Uterus (tissue), 4 donors: ENCODE results near the gene FUCA1. TPM values are rescaled to one million over a fixed set of nuclear protein-coding genes. Genes with fewer than 3 reads are reported as not detected.

Source experiments
- DNase-seq, 2 donors: peaks; one replicate each; pipeline ENCODE4 v3.0.0-alpha.2; 2019 to 2020
- H3K27ac ChIP-seq, 2 donors: fragments of 200-600 bp; sonication (generic); 1 replicate in 1 of 2; 2 replicates in 1 of 2; pipeline ENCODE4 v1.5.1; 2016 to 2018
- H3K27me3 ChIP-seq, 2 donors: fragments of 200-600 bp; sonication (generic); one replicate each; pipeline ENCODE4 v1.5.1; 2018 to 2019; ENCODE audit warnings: control low read depth in 1 of 2
- H3K36me3 ChIP-seq, 2 donors: fragments of 200-600 bp; sonication (generic); one replicate each; pipeline ENCODE4 v1.5.1; 2019; ENCODE audit warnings: control low read depth in 1 of 2
- H3K4me1 ChIP-seq, 2 donors: fragments of 200-600 bp; sonication (generic); one replicate each; pipeline ENCODE4 v1.5.1; 2018 to 2019; ENCODE audit warnings: control low read depth in 1 of 2
- H3K4me3 ChIP-seq, 2 donors: fragments of 200-600 bp; sonication (generic); 1 replicate in 1 of 2; 2 replicates in 1 of 2; pipeline ENCODE4 v1.5.1; 2018 to 2019; ENCODE audit warnings: mild to moderate bottlenecking in 1 of 2
- H3K9me3 ChIP-seq, 2 donors: fragments of 200-600 bp; sonication (generic); one replicate each; pipeline ENCODE4 v1.5.1; 2019; ENCODE audit warnings: control low read depth in 1 of 2
- CTCF ChIP-seq, 4 experiments: fragments of 200-600 bp in 2 of 4; fragments of 450-650 bp in 2 of 4; sonication (generic) in 2 of 4; IDR thresholded peaks; one replicate each; pipeline ENCODE4 v1.5.1; 2016 to 2019; ENCODE audit warnings: antibody characterized with exemption in 4 of 4, mild to moderate bottlenecking in 2 of 4, moderate library complexity in 1 of 4
- POLR2A ChIP-seq, 2 donors: fragments of 450-650 bp; IDR thresholded peaks; one replicate each; pipeline ENCODE4 v1.6.1; 2016; ENCODE audit warnings: antibody characterized with exemption in 2 of 2, mild to moderate bottlenecking in 1 of 2, moderate library complexity in 1 of 2
- intact Hi-C: fragments of 100-400 bp; cut with DNase I; formaldehyde crosslinking; loops from one replicate; pipeline ENCODE4 v1.15.1; 2023; ENCODE audit warnings: low total_unique reads
- total RNA-seq, 4 donors: library from RNA; depleted of rRNA in 3 of 4; stranded (reverse); fragments of >200 nt in 3 of 4; gene quantifications; one replicate each; pipeline versions ENCODE4 v1.1.0 to v1.2.4, GENCODE V29; 2014 to 2023
- donor health status: DM: yes; HTN: yes; CAD: no.

The FUCA1 gene
- total RNA-seq, 4 donors from 2014 or later: 1.8 to 50.0 (median 23.0) TPM

DNA sequence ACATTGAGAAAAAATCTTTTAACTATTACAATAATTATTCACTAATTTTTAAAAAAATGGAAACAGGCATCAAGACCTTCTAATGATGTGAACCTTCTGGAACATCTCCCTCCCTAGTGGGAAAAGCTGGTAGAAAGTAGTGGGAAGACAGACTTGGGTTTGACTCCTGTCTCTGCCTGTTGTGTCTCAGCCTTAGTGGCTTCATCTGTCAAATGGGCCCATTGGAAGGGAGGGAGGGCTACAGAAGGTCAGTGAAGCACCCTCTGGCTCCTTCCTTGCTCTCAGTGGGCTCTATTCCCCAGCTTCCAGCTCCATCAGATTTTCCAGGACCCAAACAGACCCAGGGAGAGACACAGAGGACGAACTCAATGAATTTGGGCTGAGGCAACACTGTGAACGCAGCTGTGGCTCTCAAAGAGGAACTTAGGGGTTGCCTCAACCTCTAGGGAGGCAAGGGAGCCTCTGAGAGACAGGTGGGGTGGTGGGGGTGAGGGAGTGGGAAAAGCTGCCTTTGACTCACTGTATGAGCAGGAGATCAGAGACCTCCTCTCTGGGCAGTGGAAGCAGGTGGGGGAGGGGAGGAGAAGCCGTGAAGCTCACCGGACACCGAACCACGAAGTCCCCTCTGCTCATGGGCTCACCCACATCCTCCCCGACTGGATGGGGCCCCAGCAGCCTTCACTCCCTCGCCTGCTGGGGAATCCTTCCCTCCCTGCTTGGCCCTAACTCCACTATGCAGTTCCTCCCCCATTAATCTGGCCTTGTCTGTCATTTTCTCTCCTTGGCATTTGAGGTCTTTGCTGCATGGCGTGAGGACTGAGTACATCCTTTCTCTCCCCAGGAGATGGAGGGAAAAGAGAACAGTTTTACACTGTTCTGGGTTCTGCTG, 40.6 kb upstream of the FUCA1 start:
- DNase-seq: no peak
- Histone ChIP-seq H3K4me3 (no peak overlapping the region), H3K9me3 (no peaks in the 10 kb centered on the region), H3K27ac (no peak overlapping the region), H3K27me3 (peaks cover 0 to 9% of the 10 kb centered on the region in 2 donors), H3K36me3 (no peaks in the 10 kb centered on the region), H3K4me1 (no peaks in the 10 kb centered on the region)
- intact Hi-C loops: no loop called here
- TF ChIP-seq CTCF (IDR thresholded peaks at IDR 0.05) (no peak), POLR2A (IDR thresholded peaks at IDR 0.05) (no peak)

- Histone ChIP-seq H3K27me3 (peaks cover 0 to 9% of the 10 kb centered on the region in 2 donors), H3K36me3 (no peaks in the 10 kb centered on the region), H3K4me1 (peaks cover 0 to 5% of the 10 kb centered on the region in 2 donors), H3K4me3 (no peak overlapping the region), H3K27ac (no peak overlapping the region), H3K9me3 (no peaks in the 10 kb centered on the region)
- no peak for TF ChIP-seq POLR2A (IDR thresholded peaks at IDR 0.05)
- no peak for TF ChIP-seq CTCF (IDR thresholded peaks at IDR 0.05)
- DNase-seq: no peak
- intact Hi-C loops: no loop called here
Measured at GRCh38 chr1:23906731-23907130, 38.6 kb upstream of the FUCA1 start.

- intact Hi-C loops: no loop called here
- Histone ChIP-seq H3K27ac (no peak overlapping the region), H3K4me1 (peaks cover 0 to 5% of the 10 kb centered on the region in 2 donors), H3K9me3 (no peaks in the 10 kb centered on the region), H3K27me3 (peaks cover 0 to 9% of the 10 kb centered on the region in 2 donors), H3K4me3 (no peak overlapping the region), H3K36me3 (no peaks in the 10 kb centered on the region)
- no peak for DNase-seq
- TF ChIP-seq CTCF (IDR thresholded peaks at IDR 0.05) (no peak), POLR2A (IDR thresholded peaks at IDR 0.05) (no peak)
Measured at GRCh38 chr1:23905461-23906025, 37.5 kb upstream of the FUCA1 start.

DNA sequence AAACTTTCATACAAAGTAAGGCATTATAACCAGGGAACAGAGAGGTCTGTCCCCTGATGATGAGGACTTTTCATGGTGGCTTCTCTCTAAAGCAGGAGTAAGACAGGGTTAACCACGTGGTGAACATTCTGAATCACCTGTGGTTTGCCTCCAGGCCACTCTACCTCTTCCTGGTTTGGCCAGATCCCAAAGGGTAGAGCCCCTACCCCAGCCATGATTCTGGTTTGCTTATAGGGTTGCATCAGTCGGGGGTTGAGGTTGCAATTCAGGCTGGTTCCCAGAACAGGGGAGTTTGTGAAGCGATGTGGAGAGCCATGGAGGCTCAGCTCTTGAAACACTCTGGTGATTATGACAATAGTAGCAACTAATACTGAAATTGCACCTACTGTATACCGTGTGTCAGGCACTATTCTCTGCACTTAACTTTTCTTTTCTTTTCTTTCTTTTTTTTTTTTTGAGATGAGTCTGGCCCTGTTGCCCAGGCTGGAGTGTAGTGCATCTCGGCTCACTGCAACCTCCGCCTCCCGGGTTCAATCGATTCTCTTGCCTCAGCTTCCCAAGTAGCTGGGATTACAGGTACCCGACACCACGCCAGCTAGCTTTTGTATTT, 36.8 kb upstream of the FUCA1 start:
- TF ChIP-seq POLR2A (IDR thresholded peaks at IDR 0.05) (no peak), CTCF (IDR thresholded peaks at IDR 0.05) (no peak)
- H3K36me3 ChIP-seq: no peaks in the 10 kb centered on the region
- no peaks in the 10 kb centered on the region for H3K9me3 ChIP-seq
- no peak overlapping the region for H3K4me3 ChIP-seq
- H3K4me1 ChIP-seq: peaks cover 0 to 5% of the 10 kb centered on the region in 2 donors
- peaks cover 0 to 9% of the 10 kb centered on the region in 2 donors for H3K27me3 ChIP-seq
- no peak overlapping the region for H3K27ac ChIP-seq
- intact Hi-C loops: no loop called here
- DNase-seq: no peak

DNA sequence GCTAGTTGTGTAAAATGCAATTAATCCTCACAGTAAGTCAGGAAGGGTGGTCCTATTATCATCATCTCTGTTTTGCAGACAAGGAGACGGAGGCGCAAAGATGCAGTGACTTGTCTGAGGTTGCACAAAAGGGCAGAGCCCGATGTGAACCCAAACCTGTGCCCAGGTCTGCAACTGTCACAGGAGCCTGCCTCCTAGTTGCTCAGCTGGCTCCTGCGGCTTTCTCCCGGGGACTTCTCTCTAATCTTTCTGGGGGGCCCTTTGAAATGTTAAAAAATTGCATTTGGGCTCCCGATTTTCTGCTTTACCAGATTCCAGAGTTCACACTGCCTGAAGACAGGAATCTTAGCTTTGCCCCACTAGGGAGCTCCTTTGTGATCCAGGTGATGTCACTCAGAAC, 35.7 kb upstream of the FUCA1 start:
- peaks cover 0 to 5% of the 10 kb centered on the region in 2 donors for H3K4me1 ChIP-seq
- H3K36me3 ChIP-seq: no peaks in the 10 kb centered on the region
- no peak for DNase-seq
- H3K27me3 ChIP-seq: peaks cover 0 to 9% of the 10 kb centered on the region in 2 donors
- H3K27ac ChIP-seq: no peak overlapping the region
- no peak overlapping the region for H3K4me3 ChIP-seq
- intact Hi-C loops: no loop called here
- no peak for TF ChIP-seq CTCF (IDR thresholded peaks at IDR 0.05)
- TF ChIP-seq POLR2A (IDR thresholded peaks at IDR 0.05): no peak
- H3K9me3 ChIP-seq: no peaks in the 10 kb centered on the region
